Ecto neural progenitor cell (in vitro differentiated cells): Measurements from ENCODE around the gene AGFG1.
"Not testable (repeated sequence)": the region's sequence is repeated elsewhere in the genome, so short reads cannot be mapped to it uniquely, and the experiment has no call there.

Source experiments
- DNase-seq: peaks from one replicate; pipeline ENCODE4 v3.0.0-alpha.2; 2018; ENCODE audit warnings: low spot score

AGFG1 gene

DNA sequence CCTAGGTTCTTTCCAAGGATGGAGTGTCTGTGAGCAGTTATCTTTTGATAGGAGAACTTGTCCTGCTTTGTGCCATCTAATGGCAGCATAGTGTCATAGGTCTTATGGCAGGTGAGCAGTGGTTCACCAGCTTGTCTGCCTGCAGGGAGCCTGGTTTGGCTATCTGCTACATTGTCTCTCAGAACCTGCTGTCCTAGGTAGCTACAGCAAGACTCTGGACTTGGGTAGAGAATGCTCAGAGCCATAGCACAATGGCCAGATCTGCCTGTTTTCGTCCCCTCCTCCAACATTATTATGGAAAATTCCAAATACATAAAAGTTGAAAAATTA is 28.3 kb downstream of the AGFG1 start:
- DNase-seq: no peak

- DNase-seq: no peak
Measured at GRCh38 chr2:227503433-227504406, 31.8 kb downstream of the AGFG1 start.

- DNase-seq: no peak
Measured at GRCh38 chr2:227504700-227505099, 32.7 kb downstream of the AGFG1 start.

DNA sequence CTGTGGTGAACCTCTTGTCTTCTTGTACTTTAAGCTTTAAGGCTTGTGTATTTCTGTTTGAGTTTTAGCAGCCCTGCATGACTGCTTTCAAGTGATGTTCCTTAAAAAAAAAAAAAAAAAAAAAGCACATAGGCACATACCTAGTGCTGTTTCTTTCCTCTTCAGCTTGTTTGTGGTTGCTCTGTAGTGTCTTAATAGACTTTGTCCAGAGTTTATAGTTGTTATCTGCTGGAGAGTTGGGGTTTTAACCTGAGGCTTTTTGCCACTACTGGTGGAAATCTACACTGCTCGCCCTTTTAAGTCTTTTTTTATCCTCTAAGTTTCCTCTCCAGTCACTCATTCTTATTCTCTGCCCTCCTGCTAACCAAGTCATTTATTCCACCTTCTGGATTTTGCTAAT is 34.5 kb downstream of the AGFG1 start:
- DNase-seq: no peak

DNA sequence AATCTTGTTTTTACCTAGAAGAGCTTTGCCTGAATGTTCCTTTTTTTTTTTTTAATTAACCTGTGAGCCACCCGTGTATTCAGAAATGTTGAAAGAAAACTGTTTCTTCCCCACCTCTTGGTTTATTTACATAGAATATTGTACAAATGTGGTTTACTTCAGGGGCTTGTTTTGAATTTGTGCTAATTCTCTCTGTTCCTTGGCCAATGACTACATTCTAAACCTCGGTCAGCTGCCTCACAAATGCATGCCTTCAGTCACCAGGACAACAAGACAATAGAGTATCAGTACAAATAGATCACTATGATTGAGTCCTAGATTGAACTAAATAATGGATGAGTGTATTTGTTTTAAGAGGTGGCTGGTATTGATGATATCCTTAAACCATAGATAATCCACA is 36.0 kb downstream of the AGFG1 start:
- no peak for DNase-seq

DNA sequence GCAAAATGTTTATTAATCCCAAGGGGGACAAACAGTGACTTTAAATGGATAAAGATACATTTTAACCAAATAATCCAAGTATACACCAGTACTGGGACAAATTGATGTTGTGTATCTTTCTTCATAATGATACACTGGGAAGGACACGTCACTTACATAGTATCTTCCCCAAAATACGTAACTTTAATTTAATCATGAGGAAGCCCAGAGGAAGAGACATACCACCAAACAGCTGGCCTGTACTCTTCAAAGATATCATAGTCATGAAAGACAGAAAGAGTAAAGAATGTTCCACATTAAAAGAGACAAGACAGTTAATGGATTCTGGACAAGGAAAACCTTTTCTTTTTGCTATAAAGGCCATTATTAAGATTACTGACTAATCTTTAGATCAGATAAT is 37.1 kb downstream of the AGFG1 start:
- no peak for DNase-seq

- DNase-seq: no peak
Measured at GRCh38 chr2:227509824-227510619, 38.1 kb downstream of the AGFG1 start.

DNA sequence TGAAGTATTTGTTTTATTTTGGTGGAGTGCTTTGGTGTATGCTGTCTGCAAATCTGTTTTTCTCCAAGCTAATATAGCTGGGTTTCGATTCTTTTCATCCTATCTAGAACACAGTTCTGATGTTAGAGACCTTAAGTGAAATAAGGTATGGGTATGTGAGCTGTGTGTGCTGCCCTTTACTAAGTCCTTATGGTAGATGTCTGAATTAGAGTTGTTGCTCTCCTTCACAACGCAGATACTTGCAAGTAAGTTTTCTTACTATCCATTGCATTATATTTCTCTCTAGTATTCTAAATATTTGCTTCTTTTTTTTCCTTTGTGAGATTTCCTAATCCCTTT is 38.6 kb downstream of the AGFG1 start:
- no peak for DNase-seq

DNA sequence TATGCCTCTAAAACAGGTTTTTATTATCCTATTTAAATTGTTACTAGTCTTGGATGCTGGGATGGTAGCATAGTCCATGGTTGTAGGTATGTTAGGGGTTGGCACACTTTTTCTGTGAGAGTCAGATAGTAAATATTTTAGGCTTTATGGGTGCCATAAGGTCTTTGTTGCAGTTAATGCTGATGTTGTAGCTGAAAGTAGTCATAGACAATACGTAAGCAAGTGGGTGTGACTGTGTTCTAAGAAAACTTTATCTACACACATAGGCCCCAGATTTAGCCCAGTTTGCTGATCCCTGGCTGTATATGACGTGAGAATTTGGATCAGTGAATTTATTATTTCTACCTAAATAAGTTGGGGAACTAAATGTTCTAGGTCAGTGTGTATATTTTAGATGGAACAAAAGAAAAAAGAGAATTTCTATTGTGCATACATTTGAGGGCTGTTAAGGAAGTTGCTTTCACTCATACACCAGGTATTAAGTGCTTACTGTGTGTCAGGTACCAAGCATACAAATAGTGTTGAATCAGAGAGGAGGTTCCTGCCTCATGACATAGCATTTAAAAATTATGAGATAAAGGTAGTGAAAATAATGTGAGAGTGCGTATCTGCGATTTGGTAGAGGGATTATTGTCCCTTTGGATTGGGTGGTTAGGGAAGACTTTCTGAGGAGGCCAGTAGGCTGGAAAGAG is 39.4 kb downstream of the AGFG1 start:
- no peak for DNase-seq

DNA sequence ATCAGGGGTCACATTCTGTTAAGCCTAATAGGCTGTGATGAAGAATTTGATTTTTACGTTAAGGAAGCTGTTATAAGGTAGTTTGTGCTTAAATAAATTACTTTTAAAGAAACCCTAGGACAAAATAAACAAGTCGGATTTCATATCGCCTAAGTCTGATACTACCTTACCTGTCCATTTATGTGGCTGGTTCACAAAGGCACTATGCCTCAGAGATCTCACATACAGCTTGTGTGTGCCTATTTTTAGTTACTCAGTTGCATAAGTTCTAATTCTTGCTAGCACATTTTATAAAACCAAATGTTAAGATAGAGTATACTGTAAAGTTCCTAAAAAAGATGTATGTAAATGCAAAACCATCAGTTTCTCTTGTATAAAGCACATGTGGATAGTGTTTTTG is 40.0 kb downstream of the AGFG1 start:
- DNase-seq: no peak

DNA sequence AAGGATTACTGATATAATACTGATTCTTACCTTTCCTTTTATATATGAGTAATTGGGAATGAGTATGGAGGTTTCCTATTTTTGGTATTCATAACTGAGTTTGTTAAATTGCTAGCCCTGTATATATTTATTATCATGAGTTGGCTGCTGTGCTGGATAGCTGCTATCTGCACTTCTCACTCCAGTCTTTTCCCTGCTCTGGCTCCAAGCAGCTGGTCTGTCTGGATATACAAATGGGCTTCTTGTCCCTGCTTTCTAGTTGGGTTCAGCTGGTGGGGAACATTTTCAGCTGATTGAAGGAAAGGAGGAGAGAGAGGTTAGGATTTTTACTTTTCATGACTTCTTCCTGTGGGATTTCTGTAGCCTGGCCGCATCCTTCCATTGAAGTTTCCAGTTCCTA is 41.2 kb downstream of the AGFG1 start:
- DNase-seq: no peak

DNA sequence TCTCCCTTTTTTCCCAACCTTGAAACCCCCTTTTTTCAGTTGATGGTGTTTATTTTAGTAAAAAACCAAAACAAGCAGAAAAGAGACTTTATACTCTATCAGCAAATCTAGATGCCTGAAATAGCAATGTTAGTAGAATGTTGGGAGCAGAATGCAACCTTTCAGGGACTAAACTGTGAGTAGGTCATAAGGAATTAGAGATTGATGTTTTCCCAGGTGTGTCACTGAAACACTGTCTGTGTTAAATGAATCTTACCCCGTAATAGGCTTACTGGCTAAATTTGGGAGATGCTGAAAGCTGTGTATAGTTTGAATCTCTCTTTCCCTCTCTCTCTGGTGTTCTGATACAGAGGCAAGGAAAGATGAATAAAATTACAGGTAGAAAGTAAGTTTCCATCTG is 43.8 kb downstream of the AGFG1 start:
- no peak for DNase-seq

DNA sequence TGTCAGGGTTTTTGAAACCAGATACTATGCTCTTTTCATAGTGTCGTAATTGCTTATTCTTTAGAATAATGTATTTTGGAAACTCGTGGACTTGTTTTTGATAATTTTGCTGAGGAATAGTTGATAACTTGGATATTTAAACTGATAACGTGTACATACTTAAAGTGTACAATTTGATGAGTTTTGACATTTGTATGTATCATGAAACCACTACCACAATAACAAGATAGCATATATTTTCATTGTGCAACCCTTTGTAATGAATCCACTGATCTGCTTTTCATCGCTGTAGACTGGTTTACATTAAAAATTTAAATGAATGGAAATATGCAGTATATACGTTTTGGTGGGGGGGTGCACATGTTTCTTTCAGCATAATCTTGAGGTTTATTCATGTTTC is 45.8 kb downstream of the AGFG1 start:
- DNase-seq: no peak

DNA sequence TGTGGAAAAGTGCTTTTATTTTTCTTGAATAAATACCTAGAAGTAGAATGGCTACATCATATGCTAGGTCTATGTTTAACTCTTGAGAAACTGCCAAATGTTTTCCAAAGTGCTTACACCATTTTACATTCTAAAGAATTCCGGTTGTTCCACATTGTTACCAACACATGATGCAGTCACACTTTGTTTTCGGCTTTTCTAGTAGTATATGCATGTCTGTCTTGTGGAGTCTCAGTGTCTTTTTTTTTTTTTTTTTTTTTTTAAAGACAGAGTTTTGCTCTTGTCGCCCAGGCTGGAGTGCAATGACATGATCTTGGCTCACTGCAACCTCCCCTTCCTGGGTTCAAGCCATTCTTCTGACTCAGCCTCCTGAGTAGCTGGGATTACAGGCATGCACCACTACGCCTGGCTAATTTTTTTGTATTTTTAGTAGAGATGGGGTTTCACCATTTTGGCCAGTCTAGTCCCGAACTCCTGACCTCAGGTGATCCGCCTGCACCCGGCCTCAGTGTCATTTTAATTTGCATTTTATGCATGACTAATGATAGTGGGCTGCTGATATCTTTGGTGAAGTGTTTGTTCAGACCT is 46.4 kb downstream of the AGFG1 start:
- DNase-seq: not testable (repeated sequence)

DNA sequence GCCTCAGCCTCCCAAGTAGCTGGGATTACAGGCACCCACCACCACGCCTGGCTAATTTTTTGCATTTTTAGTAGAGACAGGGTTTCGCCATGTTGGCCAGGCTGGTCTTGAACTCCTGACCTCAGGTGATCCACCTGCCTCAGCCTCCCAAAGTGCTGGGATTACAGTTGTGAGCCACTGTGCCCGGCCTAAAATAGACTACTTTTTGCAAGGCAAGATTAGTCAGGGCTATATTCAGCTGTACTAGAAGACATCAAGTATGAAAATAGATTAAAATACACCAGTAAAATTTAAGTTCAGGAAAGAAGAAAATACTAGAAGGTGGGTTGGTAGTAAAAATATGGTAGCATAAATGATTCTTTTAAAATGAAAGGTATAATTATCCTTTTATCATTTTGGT is 49.2 kb downstream of the AGFG1 start:
- DNase-seq: not testable (repeated sequence)

DNA sequence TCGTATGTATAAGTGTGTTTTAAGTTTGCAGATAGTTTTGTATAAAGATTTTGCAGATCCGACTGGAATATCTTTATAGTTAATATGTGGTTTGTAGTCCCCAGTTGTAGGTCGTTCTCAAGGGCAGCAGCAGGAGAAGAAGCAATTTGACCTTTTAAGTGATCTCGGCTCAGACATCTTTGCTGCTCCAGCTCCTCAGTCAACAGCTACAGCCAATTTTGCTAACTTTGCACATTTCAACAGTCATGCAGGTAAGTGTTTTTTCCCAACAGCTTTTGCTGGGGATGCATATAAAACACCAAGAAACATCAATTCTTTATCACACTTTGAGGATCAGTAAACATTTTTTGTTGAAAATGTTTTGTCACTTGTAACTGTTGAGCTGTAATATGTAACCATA is 52.7 kb downstream of the AGFG1 start:
- no peak for DNase-seq

- DNase-seq: no peak
Measured at GRCh38 chr2:227527351-227527750, 55.4 kb downstream of the AGFG1 start.

DNA sequence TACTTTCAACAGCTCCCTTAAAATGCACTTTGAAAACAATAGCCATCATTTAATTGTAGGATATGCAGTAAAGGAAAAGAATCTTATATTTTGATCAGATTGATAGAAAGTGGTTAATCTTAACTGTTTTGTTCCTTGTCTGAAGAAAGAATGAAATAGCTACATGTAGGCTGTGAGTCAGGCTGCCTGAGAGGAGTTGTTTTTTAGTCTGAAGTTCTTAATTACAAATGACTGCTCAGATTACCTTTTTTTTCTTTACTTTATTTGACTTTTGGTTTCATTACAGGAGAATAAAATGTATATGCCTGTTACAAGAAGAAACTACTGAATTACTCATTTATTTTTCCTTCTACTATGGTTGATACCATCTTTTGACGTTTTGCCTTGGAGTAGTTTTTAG is 56.8 kb downstream of the AGFG1 start:
- no peak for DNase-seq

GRCh38 chr2:227529871-227530270 is 57.9 kb downstream of the AGFG1 start:
- no peak for DNase-seq

DNA sequence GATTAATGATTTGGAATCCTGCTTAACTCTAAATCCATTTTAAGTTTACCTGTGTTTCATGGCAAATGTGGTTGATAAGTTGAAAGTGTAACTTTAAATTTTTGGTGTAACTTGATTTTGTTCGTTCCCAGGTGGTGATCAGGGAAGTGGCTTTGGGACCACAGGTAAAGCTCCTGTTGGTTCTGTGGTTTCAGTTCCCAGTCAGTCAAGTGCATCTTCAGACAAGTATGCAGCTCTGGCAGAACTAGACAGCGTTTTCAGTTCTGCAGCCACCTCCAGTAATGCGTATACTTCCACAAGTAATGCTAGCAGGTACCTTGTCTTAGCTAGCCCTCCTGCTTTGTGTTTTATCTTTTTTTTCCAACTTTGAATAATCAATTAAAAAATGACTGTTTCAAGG is 62.8 kb downstream of the AGFG1 start:
- DNase-seq: no peak

GRCh38 chr2:227536445-227536844 is 64.5 kb downstream of the AGFG1 start:
- no peak for DNase-seq

DNA sequence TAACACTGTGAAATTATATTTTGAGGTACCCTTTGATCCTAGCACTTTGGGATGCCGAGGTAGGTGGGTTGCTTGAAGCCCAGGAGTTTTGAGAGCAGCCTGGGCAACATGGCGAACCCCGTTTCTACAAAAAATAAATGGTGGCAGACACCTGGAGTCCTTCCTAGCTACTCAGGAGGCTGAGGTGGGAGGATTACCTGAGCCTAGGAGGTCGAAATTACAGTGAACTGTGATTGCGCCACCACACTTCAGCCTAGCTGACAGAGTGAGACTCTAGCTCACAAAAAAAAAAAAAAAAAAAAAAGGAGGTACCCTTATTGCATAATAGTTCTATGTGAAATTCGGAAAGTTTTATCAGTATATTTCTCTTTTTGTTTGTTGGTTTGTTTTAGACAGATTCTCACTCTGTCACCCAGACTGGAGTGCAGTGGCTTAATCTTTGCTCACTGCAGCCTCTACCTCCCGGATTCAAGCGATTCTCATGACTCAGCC is 67.6 kb downstream of the AGFG1 start:
- DNase-seq: no peak
